ENCODE measurements around the gene GABBR2. TPM values are rescaled to one million over a fixed set of nuclear protein-coding genes. Genes with fewer than 3 reads are reported as not detected.

GABBR2 gene
- total RNA-seq, 3 donors from 2014 or later: not detected

DNA sequence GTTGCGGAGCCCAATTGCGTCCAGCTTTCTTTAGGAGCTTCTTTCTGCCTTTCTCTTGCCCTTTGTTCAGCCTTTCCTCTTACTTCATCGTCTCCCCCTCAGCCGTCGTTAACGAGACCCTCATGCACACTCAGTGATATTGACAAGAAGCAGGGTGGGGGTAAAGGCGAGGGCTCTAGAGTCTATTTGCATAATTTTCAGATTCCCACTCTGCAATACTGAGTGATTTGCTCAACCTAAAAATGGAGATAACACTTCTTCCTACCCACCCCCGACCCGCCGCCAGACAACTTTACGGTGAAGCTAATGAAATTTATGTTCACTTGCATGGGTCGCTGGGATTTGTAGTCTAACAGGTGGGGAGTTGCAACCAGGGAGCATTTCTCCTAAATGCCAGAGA lies 452.0 kb downstream of the GABBR2 start:
- Histone ChIP-seq H3K4me3 (peak overlapping the region; percentile 74 to 91 (median 85)), H3K36me3 (no peaks in the 10 kb centered on the region), H3K27me3 (no peaks in the 10 kb centered on the region), H3K9me3 (no peaks in the 10 kb centered on the region), H3K4me1 (peaks cover 0 to 7% of the 10 kb centered on the region in 2 donors), H3K27ac (peak overlapping the region; percentile 95 to 96)
- TF ChIP-seq POLR2AphosphoS5 (IDR thresholded peaks at IDR 0.05) (no peak), POLR2A (IDR thresholded peaks at IDR 0.05) (no peak)
- TF ChIP-seq, protein P1, sequence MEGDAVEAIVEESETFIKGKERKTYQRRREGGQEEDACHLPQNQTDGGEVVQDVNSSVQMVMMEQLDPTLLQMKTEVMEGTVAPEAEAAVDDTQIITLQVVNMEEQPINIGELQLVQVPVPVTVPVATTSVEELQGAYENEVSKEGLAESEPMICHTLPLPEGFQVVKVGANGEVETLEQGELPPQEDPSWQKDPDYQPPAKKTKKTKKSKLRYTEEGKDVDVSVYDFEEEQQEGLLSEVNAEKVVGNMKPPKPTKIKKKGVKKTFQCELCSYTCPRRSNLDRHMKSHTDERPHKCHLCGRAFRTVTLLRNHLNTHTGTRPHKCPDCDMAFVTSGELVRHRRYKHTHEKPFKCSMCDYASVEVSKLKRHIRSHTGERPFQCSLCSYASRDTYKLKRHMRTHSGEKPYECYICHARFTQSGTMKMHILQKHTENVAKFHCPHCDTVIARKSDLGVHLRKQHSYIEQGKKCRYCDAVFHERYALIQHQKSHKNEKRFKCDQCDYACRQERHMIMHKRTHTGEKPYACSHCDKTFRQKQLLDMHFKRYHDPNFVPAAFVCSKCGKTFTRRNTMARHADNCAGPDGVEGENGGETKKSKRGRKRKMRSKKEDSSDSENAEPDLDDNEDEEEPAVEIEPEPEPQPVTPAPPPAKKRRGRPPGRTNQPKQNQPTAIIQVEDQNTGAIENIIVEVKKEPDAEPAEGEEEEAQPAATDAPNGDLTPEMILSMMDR (IDR thresholded peaks at IDR 0.05): no peak
- intact Hi-C loops (cut with DNase I; ENCODE audit: low total_unique reads): loop anchor here (5.0 to 10.0 kb wide), 2 partner anchors 62 to 334 kb away; partner anchors contain the start of genes CORO2A and TRMO
- no peak for DNase-seq (ENCODE audit: low spot score in 2 of 2)

DNA sequence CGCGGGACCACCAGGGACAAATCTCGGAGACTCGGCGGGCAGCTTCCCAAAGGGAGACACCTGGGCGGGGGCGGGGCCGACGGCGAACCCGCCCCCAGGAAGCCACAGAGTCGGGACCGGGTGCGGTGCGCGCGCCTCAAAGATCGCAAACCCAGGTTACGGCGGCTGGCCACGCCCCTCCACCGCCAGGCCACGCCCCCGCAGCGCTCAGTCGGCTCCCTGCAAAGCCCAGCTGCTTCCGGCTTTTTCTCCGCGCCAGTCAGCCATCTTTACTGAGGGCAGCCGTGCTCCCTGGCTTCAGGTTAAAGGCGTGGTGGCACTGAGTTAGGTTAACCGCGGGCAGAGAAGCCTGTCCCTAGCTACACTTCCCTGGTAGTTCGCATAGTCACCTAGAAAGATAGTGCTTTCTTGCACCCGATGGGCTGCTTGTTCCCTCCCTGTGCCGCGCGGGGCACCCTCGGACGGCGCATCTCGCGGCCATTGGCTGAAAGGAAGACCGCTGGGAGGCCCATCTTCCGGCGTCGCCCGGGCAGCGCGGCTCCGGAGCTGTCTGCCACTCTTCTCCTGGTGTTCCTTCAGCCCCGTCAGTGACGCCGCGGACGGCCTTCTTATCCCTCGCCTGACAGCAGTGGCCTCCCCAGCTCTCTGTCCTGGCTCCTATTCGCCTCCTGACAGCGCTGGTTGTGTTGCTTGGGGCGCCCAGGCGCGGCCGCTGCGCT lies 453.0 kb downstream of the GABBR2 start, which contains the start of gene TBC1D2:
TSS of gene TBC1D2 (minus strand) at position 72 of the 719 bp plus-strand sequence. CDS start 108 bp downstream, outside the sequence.
- intact Hi-C loops (cut with DNase I; ENCODE audit: low total_unique reads): loop anchor here (5.0 to 10.0 kb wide), 2 partner anchors 61 to 333 kb away; partner anchors contain the start of genes CORO2A and TRMO
- TF ChIP-seq POLR2A (IDR thresholded peaks at IDR 0.05) (no peak), POLR2AphosphoS5 (IDR thresholded peaks at IDR 0.05) (peak; percentile 68 to 81 (median 72))
- TF ChIP-seq, protein P1 (IDR thresholded peaks at IDR 0.05): peak in 2 of 3 donors; percentile 20 to 43

DNA sequence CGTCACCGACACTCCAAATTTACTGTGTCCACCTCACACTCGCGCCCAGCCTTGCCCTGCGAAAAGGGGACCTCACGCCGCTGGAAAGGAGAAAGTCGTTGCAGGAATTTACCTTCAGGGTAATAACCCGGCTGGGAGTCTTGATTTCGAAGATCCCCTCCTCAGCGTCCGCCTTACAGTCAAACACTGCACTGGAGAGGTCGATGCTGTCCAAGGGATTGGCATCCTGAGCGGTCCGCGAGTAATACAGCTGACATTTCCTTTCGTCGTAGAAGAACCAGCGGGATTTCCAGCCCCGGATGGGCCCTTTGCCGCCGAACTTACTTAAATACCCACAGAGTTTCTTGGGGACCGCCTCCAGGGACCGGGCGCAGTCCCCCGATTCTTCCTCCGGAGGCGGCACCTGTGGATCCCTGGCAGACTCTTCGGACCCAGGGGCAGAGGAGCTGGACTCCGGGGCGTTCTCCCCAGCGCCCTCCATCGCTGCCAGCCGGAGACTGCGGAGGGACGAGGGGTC lies 453.6 kb downstream of the GABBR2 start:
- H3K36me3 ChIP-seq: no peaks in the 10 kb centered on the region
- peak overlapping the region; percentile 74 to 91 (median 85) for H3K4me3 ChIP-seq
- peaks cover 0 to 7% of the 10 kb centered on the region in 2 donors for H3K4me1 ChIP-seq
- intact Hi-C loops (cut with DNase I; ENCODE audit: low total_unique reads): loop anchor here (5.0 to 10.0 kb wide), 2 partner anchors 60 to 333 kb away; partner anchors contain the start of genes CORO2A and TRMO
- H3K9me3 ChIP-seq: no peaks in the 10 kb centered on the region
- DNase-seq (ENCODE audit: low spot score in 2 of 2): peak in 1 of 2 donors; percentile 54
- TF ChIP-seq POLR2A (IDR thresholded peaks at IDR 0.05) (no peak), POLR2AphosphoS5 (IDR thresholded peaks at IDR 0.05) (no peak)
- TF ChIP-seq, protein P1 (IDR thresholded peaks at IDR 0.05): no peak
- peak overlapping the region; percentile 95 to 96 for H3K27ac ChIP-seq
- no peaks in the 10 kb centered on the region for H3K27me3 ChIP-seq

More for the DNA sequence above, 453.0 kb downstream of the GABBR2 start, which contains the start of gene TBC1D2:
- Histone ChIP-seq H3K4me3 (peak within 1 kb of the TSS; percentile 74 to 91 (median 85)), H3K27ac (peak within 1 kb of the TSS; percentile 95 to 96), H3K4me1 (peaks cover 0 to 7% of the 10 kb centered on the region in 2 donors), H3K27me3 (no peaks in the 10 kb centered on the region), H3K36me3 (no peaks in the 10 kb centered on the region), H3K9me3 (no peaks in the 10 kb centered on the region)
- peak; percentile 96 to 97 for DNase-seq (ENCODE audit: low spot score in 2 of 2)

DNA sequence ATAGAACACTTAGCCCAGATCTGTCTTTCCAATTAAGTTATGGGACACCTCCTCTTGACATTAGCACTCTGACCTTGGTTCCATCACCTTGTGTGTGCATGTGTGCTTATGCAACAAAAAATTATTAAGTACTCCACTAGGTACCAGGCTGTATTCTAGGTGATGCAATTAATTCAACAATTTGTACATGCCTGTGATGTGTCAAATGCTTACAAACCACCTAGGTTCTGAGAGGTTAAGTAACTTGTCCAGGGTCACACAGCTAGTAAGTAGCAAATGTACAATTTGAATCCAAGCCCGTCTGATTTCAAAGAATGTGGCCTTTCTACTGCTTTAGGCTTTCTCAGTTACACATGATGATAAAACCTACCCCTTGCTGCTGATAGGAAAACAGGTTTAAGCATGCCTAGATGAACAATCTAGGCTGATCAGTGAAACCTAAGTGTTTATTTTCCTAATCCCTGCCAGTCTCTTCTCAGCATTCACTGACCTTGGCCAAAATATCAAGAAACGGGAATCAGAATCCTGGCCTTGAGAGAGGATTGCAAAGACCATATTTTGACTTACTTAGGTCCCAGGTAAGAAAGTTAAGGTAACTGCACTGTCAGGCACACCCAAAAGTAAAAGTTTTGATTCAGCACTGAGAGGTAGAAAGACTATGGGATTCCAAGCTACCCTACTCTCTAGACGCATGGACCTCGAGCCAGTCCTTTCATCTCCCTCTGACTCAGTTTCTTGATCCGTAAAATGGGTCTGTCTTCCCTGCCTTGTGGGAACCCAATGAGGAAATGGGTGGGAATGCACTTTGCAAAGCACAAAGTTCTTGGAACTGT lies 454.3 kb downstream of the GABBR2 start:
- TF ChIP-seq POLR2AphosphoS5 (IDR thresholded peaks at IDR 0.05): no peak
- TF ChIP-seq, protein P1 (IDR thresholded peaks at IDR 0.05): no peak
- TF ChIP-seq POLR2A (IDR thresholded peaks at IDR 0.05): no peak
- no peak for DNase-seq (ENCODE audit: low spot score in 2 of 2)
- Histone ChIP-seq H3K36me3 (no peaks in the 10 kb centered on the region), H3K27ac (no peak overlapping the region), H3K9me3 (no peaks in the 10 kb centered on the region), H3K4me3 (peak overlapping the region; percentile 74 to 91 (median 85)), H3K4me1 (peaks cover 0 to 7% of the 10 kb centered on the region in 2 donors), H3K27me3 (no peaks in the 10 kb centered on the region)
- intact Hi-C loops (cut with DNase I; ENCODE audit: low total_unique reads): loop anchor here (5.0 to 10.0 kb wide), 2 partner anchors 60 to 332 kb away; partner anchors contain the start of genes CORO2A and TRMO

All from breast epithelium (tissue), 4 donors.